MM.1S (cell line): ENCODE measurements around the gene TRAPPC1.

Source experiments
- EZH2 ChIP-seq: fragments of 300-600 bp; sonication (generic); optimal IDR thresholded peaks from 2 replicates; pipeline ENCODE3; 2017; ENCODE audit warnings: low read depth, mild to moderate bottlenecking, antibody characterized with exemption, low read length, mixed read lengths
- TF ChIP-seq, protein P1 (sequence below): fragments of 300-600 bp; sonication (generic); IDR thresholded peaks from 2 replicates; pipeline ENCODE4 v1.5.1; 2016; ENCODE audit warnings: antibody characterized with exemption, low read length, mixed read lengths

DNA sequence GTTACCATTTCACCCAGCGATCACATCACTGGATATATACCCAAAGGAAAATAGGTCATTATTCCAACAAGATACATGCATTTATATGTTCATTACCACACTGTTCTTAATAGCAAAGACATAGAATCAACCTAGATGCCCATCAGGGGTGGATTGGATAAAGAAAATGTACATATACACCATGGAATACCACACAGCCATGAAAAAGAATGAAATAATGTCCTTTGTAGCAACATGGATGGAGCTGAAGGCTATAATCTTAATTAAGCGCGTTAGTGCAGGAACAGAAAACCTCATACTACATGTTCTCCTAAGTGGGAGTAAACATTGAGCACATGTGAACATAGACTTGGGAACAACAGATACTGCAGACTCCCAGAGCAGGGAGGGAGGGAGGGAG is 18.8 kb upstream of the TRAPPC1 start:
- TF ChIP-seq, protein P1, sequence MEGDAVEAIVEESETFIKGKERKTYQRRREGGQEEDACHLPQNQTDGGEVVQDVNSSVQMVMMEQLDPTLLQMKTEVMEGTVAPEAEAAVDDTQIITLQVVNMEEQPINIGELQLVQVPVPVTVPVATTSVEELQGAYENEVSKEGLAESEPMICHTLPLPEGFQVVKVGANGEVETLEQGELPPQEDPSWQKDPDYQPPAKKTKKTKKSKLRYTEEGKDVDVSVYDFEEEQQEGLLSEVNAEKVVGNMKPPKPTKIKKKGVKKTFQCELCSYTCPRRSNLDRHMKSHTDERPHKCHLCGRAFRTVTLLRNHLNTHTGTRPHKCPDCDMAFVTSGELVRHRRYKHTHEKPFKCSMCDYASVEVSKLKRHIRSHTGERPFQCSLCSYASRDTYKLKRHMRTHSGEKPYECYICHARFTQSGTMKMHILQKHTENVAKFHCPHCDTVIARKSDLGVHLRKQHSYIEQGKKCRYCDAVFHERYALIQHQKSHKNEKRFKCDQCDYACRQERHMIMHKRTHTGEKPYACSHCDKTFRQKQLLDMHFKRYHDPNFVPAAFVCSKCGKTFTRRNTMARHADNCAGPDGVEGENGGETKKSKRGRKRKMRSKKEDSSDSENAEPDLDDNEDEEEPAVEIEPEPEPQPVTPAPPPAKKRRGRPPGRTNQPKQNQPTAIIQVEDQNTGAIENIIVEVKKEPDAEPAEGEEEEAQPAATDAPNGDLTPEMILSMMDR, result no peak
- no peak for TF ChIP-seq EZH2
